Trophoblast cell (in vitro differentiated cells and primary cell): ENCODE results near the gene REC8.

Experiments used
- DNase-seq, 2 donors: peaks; one replicate each; pipeline ENCODE4 v3.0.0-alpha.2; 2016
- H2AFZ ChIP-seq: 2 replicates; pipeline ENCODE4 v1.6.1; 2013; ENCODE audit warnings: low read length, moderate library complexity, mild to moderate bottlenecking; ENCODE audit not compliant: insufficient read depth, poor library complexity
- H2AK5ac ChIP-seq: 2 replicates; pipeline ENCODE4 v1.6.1; 2013; ENCODE audit warnings: mild to moderate bottlenecking, low read length
- H2BK120ac ChIP-seq: 2 replicates; pipeline ENCODE4 v1.6.1; 2013; ENCODE audit warnings: low read length, mild to moderate bottlenecking, moderate library complexity; ENCODE audit not compliant: insufficient read depth, poor library complexity
- H2BK12ac ChIP-seq: 2 replicates; pipeline ENCODE4 v1.6.1; 2013; ENCODE audit warnings: mild to moderate bottlenecking, low read length, moderate library complexity
- H2BK5ac ChIP-seq: 2 replicates; pipeline ENCODE4 v1.6.1; 2013; ENCODE audit warnings: low read length, low read depth, moderate library complexity, mild to moderate bottlenecking; ENCODE audit not compliant: poor library complexity
- H3K14ac ChIP-seq: 2 replicates; pipeline ENCODE4 v1.6.1; 2013; ENCODE audit warnings: mild to moderate bottlenecking, low read length
- H3K18ac ChIP-seq: 2 replicates; pipeline ENCODE4 v1.6.1; 2013; ENCODE audit warnings: mild to moderate bottlenecking, low read length
- H3K23ac ChIP-seq: 2 replicates; pipeline ENCODE4 v1.6.1; 2013; ENCODE audit warnings: low read length
- H3K27ac ChIP-seq: 2 replicates; pipeline ENCODE4 v1.5.1; 2013; ENCODE audit warnings: low read depth, mild to moderate bottlenecking, inconsistent platforms, low read length, moderate library complexity
- H3K27me3 ChIP-seq: 2 replicates; pipeline ENCODE4 v1.6.1; 2013; ENCODE audit warnings: inconsistent platforms, mild to moderate bottlenecking, low read length, moderate library complexity; ENCODE audit not compliant: insufficient read depth
- H3K36me3 ChIP-seq, 2 experiments: 1 replicate in 1 of 2; 2 replicates in 1 of 2; pipeline ENCODE4 v1.6.1; 2013; ENCODE audit warnings: low read length in 2 of 2, mild to moderate bottlenecking in 2 of 2, moderate library complexity in 1 of 2; ENCODE audit not compliant: insufficient read depth in 2 of 2, control insufficient read depth in 1 of 2
- H3K4ac ChIP-seq: 2 replicates; pipeline ENCODE4 v1.6.1; 2013; ENCODE audit warnings: low read depth, mild to moderate bottlenecking, low read length, moderate library complexity
- H3K4me1 ChIP-seq, 2 experiments: 1 replicate in 1 of 2; 2 replicates in 1 of 2; pipeline ENCODE4 v1.6.1; 2013; ENCODE audit warnings: low read length in 2 of 2, mild to moderate bottlenecking in 2 of 2, moderate library complexity in 1 of 2; ENCODE audit not compliant: insufficient read depth in 2 of 2, control insufficient read depth in 1 of 2
- H3K4me2 ChIP-seq: 2 replicates; pipeline ENCODE4 v1.6.1; 2013; ENCODE audit warnings: inconsistent platforms, mild to moderate bottlenecking, low read length, moderate library complexity
- H3K4me3 ChIP-seq: 2 replicates; pipeline ENCODE4 v1.5.1; 2013; ENCODE audit warnings: mild to moderate bottlenecking, low read depth, low read length, inconsistent platforms
- H3K79me1 ChIP-seq: one replicate; pipeline ENCODE4 v1.6.1; 2013; ENCODE audit warnings: low read length
- H3K79me2 ChIP-seq: 2 replicates; pipeline ENCODE4 v1.6.1; 2013; ENCODE audit warnings: low read length, mild to moderate bottlenecking; ENCODE audit not compliant: control insufficient read depth, insufficient read depth, poor library complexity
- H3K9ac ChIP-seq: 2 replicates; pipeline ENCODE4 v1.6.1; 2013; ENCODE audit warnings: mild to moderate bottlenecking, low read length
- H3K9me3 ChIP-seq: 2 replicates; pipeline ENCODE4 v1.6.1; 2013; ENCODE audit warnings: low read depth, mild to moderate bottlenecking, control low read depth, inconsistent platforms, low read length; ENCODE audit not compliant: insufficient read depth
- H4K12ac ChIP-seq: 2 replicates; pipeline ENCODE4 v1.6.1; 2013; ENCODE audit warnings: low read depth, mild to moderate bottlenecking, low read length, moderate library complexity
- H4K8ac ChIP-seq: 2 replicates; pipeline ENCODE4 v1.6.1; 2013; ENCODE audit warnings: low read depth, mild to moderate bottlenecking, low read length, moderate library complexity
- H4K91ac ChIP-seq: one replicate; pipeline ENCODE4 v1.6.1; 2013; ENCODE audit warnings: low read depth, mild to moderate bottlenecking, low read length, moderate library complexity
- WGBS: extraction: QIAGEN DNeasy Blood & Tissue Kit; methylation state at CpG from one replicate; pipeline ENCODE4 v1.1.7; 2013; ENCODE audit warnings: missing lambda C conversion rate; ENCODE audit not compliant: insufficient read length, insufficient coverage; ENCODE audit errors: extremely low coverage; 5-methylcytosine and 5-hydroxymethylcytosine counted together

The REC8 gene

GRCh38 chr14:24162093-24162492 is 9.8 kb upstream of the REC8 start:
- Histone ChIP-seq H3K79me2 (peaks cover 2% of the 10 kb centered on the region), H4K91ac (no peak overlapping the region), H2AFZ (no peak overlapping the region), H3K79me1 (peaks cover 4% of the 10 kb centered on the region), H3K36me3 (peaks cover 64 to 67% of the 10 kb centered on the region in 2 experiments), H4K8ac (no peak overlapping the region), H3K4me2 (peak overlapping the region; percentile 71), H3K4me1 (peaks cover 6 to 7% of the 10 kb centered on the region in 2 experiments), H2AK5ac (peak overlapping the region; percentile 65), H2BK120ac (no peak overlapping the region), H3K27me3 (no peaks in the 10 kb centered on the region), H2BK12ac (no peak overlapping the region), H3K23ac (no peak overlapping the region), H3K4me3 (no peak overlapping the region), H2BK5ac (no peak overlapping the region), H3K4ac (no peak overlapping the region), H4K12ac (no peak overlapping the region), H3K9me3 (no peaks in the 10 kb centered on the region), H3K27ac (no peak overlapping the region), H3K14ac (no peak overlapping the region), H3K18ac (no peak overlapping the region), H3K9ac (no peak overlapping the region)
- no CpG with 5 or more reads among the region's 8 CpGs for WGBS
- DNase-seq, result no peak

DNA sequence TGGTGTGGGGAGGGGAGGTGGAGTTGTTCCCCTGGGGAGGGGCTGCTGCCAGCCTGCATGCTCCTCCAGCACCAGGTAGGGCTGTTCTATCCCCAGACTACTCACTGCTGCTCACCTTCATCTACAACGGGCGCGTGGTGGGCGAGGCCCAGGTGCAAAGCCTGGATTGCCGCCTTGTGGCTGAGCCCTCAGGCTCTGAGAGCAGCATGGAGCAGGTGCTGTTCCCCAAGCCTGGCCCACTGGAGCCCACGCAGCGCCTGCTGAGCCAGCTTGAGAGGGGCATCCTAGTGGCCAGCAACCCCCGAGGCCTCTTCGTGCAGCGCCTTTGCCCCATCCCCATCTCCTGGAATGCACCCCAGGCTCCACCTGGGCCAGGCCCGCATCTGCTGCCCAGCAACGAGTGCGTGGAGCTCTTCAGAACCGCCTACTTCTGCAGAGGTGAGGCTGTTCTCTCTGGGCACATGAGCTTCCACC is 7.3 kb upstream of the REC8 start:
- no peak overlapping the region for H4K8ac ChIP-seq
- no peak overlapping the region for H2BK120ac ChIP-seq
- H3K4ac ChIP-seq, result no peak overlapping the region
- no peak overlapping the region for H3K4me3 ChIP-seq
- no peak overlapping the region for H2AK5ac ChIP-seq
- H3K9me3 ChIP-seq, result no peaks in the 10 kb centered on the region
- no peak overlapping the region for H3K4me2 ChIP-seq
- DNase-seq, result peak in 1 of 2 donors; percentile 41
- peaks cover 2% of the 10 kb centered on the region for H3K79me2 ChIP-seq
- H3K9ac ChIP-seq, result no peak overlapping the region
- H3K4me1 ChIP-seq, result peaks cover 6 to 7% of the 10 kb centered on the region in 2 experiments
- peaks cover 55 to 56% of the 10 kb centered on the region in 2 experiments for H3K36me3 ChIP-seq
- H3K27me3 ChIP-seq, result no peaks in the 10 kb centered on the region
- H3K23ac ChIP-seq, result no peak overlapping the region
- H4K12ac ChIP-seq, result no peak overlapping the region
- no peak overlapping the region for H2BK12ac ChIP-seq
- H2AFZ ChIP-seq, result no peak overlapping the region
- no peak overlapping the region for H4K91ac ChIP-seq
- no peak overlapping the region for H3K18ac ChIP-seq
- no peak overlapping the region for H2BK5ac ChIP-seq
- H3K27ac ChIP-seq, result no peak overlapping the region
- peaks cover 4% of the 10 kb centered on the region for H3K79me1 ChIP-seq
- no peak overlapping the region for H3K14ac ChIP-seq
- no CpG with 5 or more reads among the region's 14 CpGs for WGBS

DNA sequence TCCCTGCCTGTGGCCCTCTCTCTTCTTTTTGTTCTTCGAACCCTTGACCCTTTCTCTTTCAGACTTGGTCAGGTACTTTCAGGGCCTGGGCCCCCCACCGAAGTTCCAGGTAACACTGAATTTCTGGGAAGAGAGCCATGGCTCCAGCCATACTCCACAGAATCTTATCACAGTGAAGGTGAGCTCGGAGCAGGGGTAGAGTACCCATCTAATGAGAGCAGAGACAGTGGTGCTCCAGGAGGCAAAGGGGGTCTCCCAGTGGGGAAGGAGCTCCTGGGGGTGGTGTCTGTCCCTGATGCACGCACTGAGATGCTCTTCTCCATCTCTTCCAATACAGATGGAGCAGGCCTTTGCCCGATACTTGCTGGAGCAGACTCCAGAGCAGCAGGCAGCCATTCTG is 6.1 kb upstream of the REC8 start:
- WGBS, result no CpG with 5 or more reads among the region's 5 CpGs
- Histone ChIP-seq H2BK120ac (no peak overlapping the region), H3K4me3 (no peak overlapping the region), H4K12ac (no peak overlapping the region), H3K23ac (no peak overlapping the region), H2AK5ac (no peak overlapping the region), H3K36me3 (peaks cover 42 to 44% of the 10 kb centered on the region in 2 experiments), H2AFZ (no peak overlapping the region), H4K8ac (no peak overlapping the region), H3K79me1 (peaks cover 4% of the 10 kb centered on the region), H4K91ac (no peak overlapping the region), H3K9ac (no peak overlapping the region), H3K18ac (no peak overlapping the region), H3K4me1 (peaks cover 6 to 7% of the 10 kb centered on the region in 2 experiments), H3K9me3 (no peaks in the 10 kb centered on the region), H2BK5ac (no peak overlapping the region), H3K14ac (no peak overlapping the region), H3K4me2 (no peak overlapping the region), H3K4ac (no peak overlapping the region), H2BK12ac (no peak overlapping the region), H3K27me3 (no peaks in the 10 kb centered on the region), H3K79me2 (peaks cover 2% of the 10 kb centered on the region), H3K27ac (no peak overlapping the region)
- DNase-seq, result no peak

- Histone ChIP-seq H4K91ac (no peak overlapping the region), H3K27ac (no peak overlapping the region), H4K12ac (no peak overlapping the region), H3K27me3 (no peaks in the 10 kb centered on the region), H4K8ac (no peak overlapping the region), H3K9ac (no peak overlapping the region), H2BK12ac (no peak overlapping the region), H3K4me1 (peaks cover 3 to 7% of the 10 kb centered on the region in 2 experiments), H3K14ac (no peak overlapping the region), H3K9me3 (no peaks in the 10 kb centered on the region), H3K79me1 (no peaks in the 10 kb centered on the region), H3K4ac (no peak overlapping the region), H2AFZ (no peak overlapping the region), H2BK120ac (no peak overlapping the region), H3K18ac (no peak overlapping the region), H3K4me3 (no peak overlapping the region), H3K4me2 (no peak overlapping the region), H3K23ac (no peak overlapping the region), H3K36me3 (peaks cover 39 to 44% of the 10 kb centered on the region in 2 experiments), H3K79me2 (no peaks in the 10 kb centered on the region), H2BK5ac (no peak overlapping the region), H2AK5ac (no peak overlapping the region)
- WGBS, result no CpG with 5 or more reads among the region's 3 CpGs
- DNase-seq, result no peak
Measured at GRCh38 chr14:24167469-24168114, 4.3 kb upstream of the REC8 start.
